B cell (primary cell): ENCODE results near the gene XYLB.

Source experiments
- CTCF ChIP-seq: fragments of 200-600 bp; IDR thresholded peaks from one replicate; pipeline ENCODE4 v1.8.0; 2022; ENCODE audit warnings: antibody characterized with exemption, mild to moderate bottlenecking
- EZH2 ChIP-seq: IDR thresholded peaks from 2 replicates; pipeline ENCODE4 v1.6.1; 2012; ENCODE audit warnings: borderline replicate concordance, low read depth, mild to moderate bottlenecking, moderate library complexity, low read length; ENCODE audit not compliant: insufficient read depth, poor library complexity, severe bottlenecking

GRCh38 chr3:38455639-38456430, 109.2 kb downstream of the XYLB start:
- TF ChIP-seq CTCF (no peak), EZH2 (no peak)
